Measurements from ENCODE around the gene MRPS5.

MRPS5 gene

GRCh38 chr2:95058989-95059641 lies 62.5 kb downstream of the MRPS5 start:
- no peak for FAIRE-seq

GRCh38 chr2:95058466-95058988 lies 63.1 kb downstream of the MRPS5 start:
- no peak for FAIRE-seq

- no peak for FAIRE-seq
Observed at GRCh38 chr2:95057535-95058370, 63.9 kb downstream of the MRPS5 start.

- no peak for FAIRE-seq
Observed at GRCh38 chr2:95056461-95057459, 64.8 kb downstream of the MRPS5 start.

GRCh38 chr2:95056044-95056443 lies 65.6 kb downstream of the MRPS5 start:
- no peak for FAIRE-seq

GRCh38 chr2:95055262-95055661 lies 66.3 kb downstream of the MRPS5 start:
- no peak for FAIRE-seq

- no peak for FAIRE-seq
Observed at GRCh38 chr2:95054016-95054415, 67.6 kb downstream of the MRPS5 start.

- FAIRE-seq, result no peak
Observed at GRCh38 chr2:95053543-95053942, 68.1 kb downstream of the MRPS5 start.

- FAIRE-seq, result no peak
Observed at GRCh38 chr2:95052804-95053479, 68.7 kb downstream of the MRPS5 start.

GRCh38 chr2:95052307-95052706 lies 69.3 kb downstream of the MRPS5 start:
- FAIRE-seq, result no peak

GRCh38 chr2:95051626-95052025 lies 70.0 kb downstream of the MRPS5 start:
- no peak for FAIRE-seq

- FAIRE-seq, result no peak
Observed at GRCh38 chr2:95050385-95051300, 71.0 kb downstream of the MRPS5 start.

- FAIRE-seq, result no peak
Observed at GRCh38 chr2:95049961-95050360, 71.6 kb downstream of the MRPS5 start.

GRCh38 chr2:95049683-95049955 lies 72.0 kb downstream of the MRPS5 start:
- no peak for FAIRE-seq

GRCh38 chr2:95048825-95049682 lies 72.6 kb downstream of the MRPS5 start:
- FAIRE-seq, result no peak

GRCh38 chr2:95047629-95048510 lies 73.7 kb downstream of the MRPS5 start:
- no peak for FAIRE-seq

GRCh38 chr2:95046371-95047112 lies 75.1 kb downstream of the MRPS5 start:
- FAIRE-seq, result no peak

GRCh38 chr2:95044601-95045000 lies 77.0 kb downstream of the MRPS5 start:
- no peak for FAIRE-seq
